RWPE2 (cell line): ENCODE results near the gene LY6G6F.

Experiments
- ATAC-seq: fragments of 200-7000 bp; cut with Tn5 transposase; 3 replicates; pipeline ENCODE4 v1.9.1; 2021; ENCODE audit warnings: low read depth
- DNase-seq: peaks from one replicate; pipeline ENCODE4 v3.0.0-alpha.2; 2020; ENCODE audit warnings: low spot score
- H3K27ac ChIP-seq: fragments of 450-650 bp; 2 replicates; pipeline ENCODE4 v1.5.1; 2017; ENCODE audit warnings: mild to moderate bottlenecking; ENCODE audit not compliant: poor library complexity, severe bottlenecking
- H3K27me3 ChIP-seq: fragments of 250-450 bp; sonication (Bioruptor Pico); 2 replicates; pipeline ENCODE4 v1.5.1; 2021; ENCODE audit warnings: mild to moderate bottlenecking, moderate library complexity; ENCODE audit not compliant: insufficient read depth, poor library complexity, severe bottlenecking
- H3K36me3 ChIP-seq: fragments of 250-450 bp; sonication (Bioruptor Pico); 2 replicates; pipeline ENCODE4 v1.5.1; 2020; ENCODE audit warnings: low read depth, mild to moderate bottlenecking, moderate library complexity
- H3K4me1 ChIP-seq: fragments of 250-450 bp; sonication (Bioruptor Pico); 2 replicates; pipeline ENCODE4 v1.5.1; 2021; ENCODE audit warnings: mild to moderate bottlenecking, moderate library complexity; ENCODE audit not compliant: insufficient read depth, poor library complexity, severe bottlenecking
- H3K4me3 ChIP-seq: fragments of 250-450 bp; sonication (Bioruptor Pico); 2 replicates; pipeline ENCODE4 v1.5.1; 2021; ENCODE audit warnings: mild to moderate bottlenecking, moderate library complexity; ENCODE audit not compliant: severe bottlenecking
- H3K9me3 ChIP-seq: fragments of 250-450 bp; sonication (Bioruptor Pico); 2 replicates; pipeline ENCODE4 v1.5.1; 2021; ENCODE audit warnings: mild to moderate bottlenecking, moderate library complexity; ENCODE audit not compliant: severe bottlenecking
- TF ChIP-seq, protein P1 (sequence below): fragments of 450-650 bp; IDR thresholded peaks from one replicate; pipeline ENCODE4 v1.5.1; 2017; ENCODE audit warnings: mild to moderate bottlenecking, moderate library complexity; ENCODE audit not compliant: poor library complexity, severe bottlenecking

Gene LY6G6F

DNA sequence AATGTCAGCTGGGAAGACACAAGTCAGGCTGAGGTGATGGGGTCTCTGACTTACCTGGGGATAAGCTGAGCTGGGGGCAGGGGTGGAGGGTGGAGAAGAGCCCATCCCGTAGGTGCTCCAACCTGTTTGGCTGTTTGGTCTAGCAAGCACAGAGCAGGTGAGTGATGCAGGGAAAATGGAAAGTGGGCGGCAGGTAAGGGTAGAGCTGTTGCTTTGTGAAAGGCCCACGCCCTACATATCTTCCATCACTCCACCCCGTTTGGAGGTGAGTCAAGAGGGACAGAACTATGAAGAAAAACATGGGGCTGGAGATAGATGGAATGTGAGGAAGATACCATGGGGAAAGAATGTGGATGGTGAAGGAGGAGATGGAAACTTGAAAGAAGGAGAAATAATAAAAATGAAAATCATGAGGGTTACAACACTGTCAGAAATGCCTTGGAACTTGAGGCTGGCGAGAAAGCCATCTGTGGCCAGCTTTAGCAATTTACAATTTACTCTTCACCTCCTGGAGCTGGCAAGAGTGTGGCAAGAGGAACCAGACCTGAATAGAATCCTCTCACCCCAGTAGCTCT lies 13.6 kb downstream of the LY6G6F start:
- TF ChIP-seq, protein P1, sequence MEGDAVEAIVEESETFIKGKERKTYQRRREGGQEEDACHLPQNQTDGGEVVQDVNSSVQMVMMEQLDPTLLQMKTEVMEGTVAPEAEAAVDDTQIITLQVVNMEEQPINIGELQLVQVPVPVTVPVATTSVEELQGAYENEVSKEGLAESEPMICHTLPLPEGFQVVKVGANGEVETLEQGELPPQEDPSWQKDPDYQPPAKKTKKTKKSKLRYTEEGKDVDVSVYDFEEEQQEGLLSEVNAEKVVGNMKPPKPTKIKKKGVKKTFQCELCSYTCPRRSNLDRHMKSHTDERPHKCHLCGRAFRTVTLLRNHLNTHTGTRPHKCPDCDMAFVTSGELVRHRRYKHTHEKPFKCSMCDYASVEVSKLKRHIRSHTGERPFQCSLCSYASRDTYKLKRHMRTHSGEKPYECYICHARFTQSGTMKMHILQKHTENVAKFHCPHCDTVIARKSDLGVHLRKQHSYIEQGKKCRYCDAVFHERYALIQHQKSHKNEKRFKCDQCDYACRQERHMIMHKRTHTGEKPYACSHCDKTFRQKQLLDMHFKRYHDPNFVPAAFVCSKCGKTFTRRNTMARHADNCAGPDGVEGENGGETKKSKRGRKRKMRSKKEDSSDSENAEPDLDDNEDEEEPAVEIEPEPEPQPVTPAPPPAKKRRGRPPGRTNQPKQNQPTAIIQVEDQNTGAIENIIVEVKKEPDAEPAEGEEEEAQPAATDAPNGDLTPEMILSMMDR = no peak
- peaks cover 16% of the 10 kb centered on the region for H3K4me1 ChIP-seq
- DNase-seq = no peak
- H3K4me3 ChIP-seq = no peak overlapping the region
- peak; percentile 44; the same call in 2 of the 3 replicates for ATAC-seq
- no peak overlapping the region for H3K27ac ChIP-seq
- no peaks in the 10 kb centered on the region for H3K27me3 ChIP-seq
- H3K9me3 ChIP-seq = no peaks in the 10 kb centered on the region
- H3K36me3 ChIP-seq = no peaks in the 10 kb centered on the region

DNA sequence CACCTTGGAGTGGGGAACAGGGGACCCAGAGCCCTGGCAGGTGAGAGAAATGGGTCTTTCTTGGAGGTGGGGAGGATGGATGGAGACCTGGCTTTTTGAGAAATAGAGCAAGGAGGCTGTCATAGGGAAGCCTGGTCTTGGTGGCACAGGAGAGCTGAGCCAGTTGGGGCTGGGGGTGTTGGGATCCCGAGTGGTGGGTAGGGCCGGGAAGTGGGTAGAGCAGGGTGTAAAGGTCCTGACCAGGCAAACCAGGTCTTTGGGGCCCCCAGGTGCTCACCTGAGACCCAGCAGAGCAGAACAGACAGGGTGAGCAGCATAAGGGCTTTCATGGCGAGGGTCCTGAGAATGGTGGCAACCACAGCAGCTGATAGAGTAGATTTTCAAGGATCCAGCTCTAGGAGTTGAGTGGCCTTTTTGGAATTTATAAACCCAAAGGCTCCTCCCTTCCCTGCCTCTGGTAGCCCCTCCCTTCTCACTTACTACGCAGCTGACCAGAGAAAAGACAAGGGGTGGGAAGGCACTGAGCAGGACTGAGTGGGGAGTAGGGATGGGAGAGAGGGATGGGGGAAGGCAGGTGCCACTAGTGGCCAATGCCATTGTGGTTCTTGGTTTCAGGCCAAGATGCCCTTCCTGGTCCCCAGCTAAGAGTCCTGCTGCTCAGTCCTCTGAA lies 14.8 kb downstream of the LY6G6F start, which contains the start of gene LY6G6C:
TSS of gene LY6G6C (minus strand) at position 396 of the 670 bp plus-strand sequence. CDS start at position 329, 67 bp downstream.
- Histone ChIP-seq H3K4me1 (peaks cover 16% of the 10 kb centered on the region), H3K9me3 (no peaks in the 10 kb centered on the region), H3K4me3 (no peak within 1 kb of the TSS), H3K36me3 (no peaks in the 10 kb centered on the region), H3K27me3 (no peaks in the 10 kb centered on the region), H3K27ac (no peak within 1 kb of the TSS)
- TF ChIP-seq, protein P1 = no peak
- ATAC-seq (no peak), DNase-seq (no peak)

DNA sequence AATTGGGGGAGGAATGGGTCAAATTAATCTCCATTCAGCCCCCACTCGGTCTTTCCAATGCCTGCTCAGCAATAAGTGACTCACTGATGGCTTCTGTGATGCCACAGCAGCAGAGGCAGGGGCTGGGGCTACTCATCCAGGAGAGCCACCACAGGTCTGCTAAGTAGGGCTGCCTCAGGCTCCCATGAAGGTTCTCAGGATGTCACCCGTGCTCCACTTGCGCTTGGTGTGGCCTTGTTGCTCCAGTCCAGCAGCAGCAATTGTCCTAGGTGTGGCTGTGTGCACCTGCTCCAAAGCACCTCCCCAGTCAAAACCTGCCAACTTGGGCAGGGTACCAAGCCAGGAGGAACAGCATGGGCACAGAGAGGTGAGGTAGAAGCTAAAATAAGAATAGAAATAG lies 15.5 kb downstream of the LY6G6F start:
- TF ChIP-seq, protein P1 = no peak
- no peak overlapping the region for H3K4me3 ChIP-seq
- no peaks in the 10 kb centered on the region for H3K27me3 ChIP-seq
- ATAC-seq (no peak), DNase-seq (no peak)
- H3K4me1 ChIP-seq = peaks cover 16% of the 10 kb centered on the region
- H3K9me3 ChIP-seq = no peaks in the 10 kb centered on the region
- no peaks in the 10 kb centered on the region for H3K36me3 ChIP-seq
- H3K27ac ChIP-seq = no peak overlapping the region

DNA sequence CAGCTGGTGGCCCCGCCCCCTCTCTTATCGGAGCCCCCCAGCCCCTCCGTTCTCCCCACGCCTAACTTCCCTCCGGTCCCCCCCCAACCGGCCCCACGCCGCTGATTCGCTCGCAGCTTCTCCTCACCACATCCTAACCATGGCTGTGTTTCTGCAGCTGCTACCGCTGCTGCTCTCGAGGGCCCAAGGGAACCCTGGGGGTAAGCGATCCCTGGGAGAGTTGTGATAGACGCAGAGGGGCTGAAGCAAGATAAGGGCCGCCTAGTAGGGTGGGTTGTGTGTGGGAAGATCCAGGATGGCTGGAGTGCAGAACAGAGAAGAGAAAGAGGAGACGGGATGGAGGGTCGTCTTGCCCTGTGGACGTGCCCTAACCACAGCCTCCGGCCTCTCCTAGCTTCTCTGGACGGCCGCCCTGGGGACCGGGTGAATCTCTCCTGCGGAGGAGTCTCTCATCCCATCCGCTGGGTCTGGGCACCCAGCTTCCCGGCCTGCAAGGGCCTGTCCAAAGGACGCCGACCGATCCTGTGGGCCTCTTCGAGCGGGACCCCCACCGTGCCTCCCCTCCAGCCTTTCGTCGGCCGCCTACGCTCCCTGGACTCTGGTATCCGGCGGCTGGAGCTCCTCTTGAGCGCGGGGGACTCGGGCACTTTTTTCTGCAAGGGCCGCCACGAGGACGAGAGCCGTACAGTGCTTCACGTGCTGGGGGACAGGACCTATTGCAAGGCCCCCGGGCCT lies 16.7 kb downstream of the LY6G6F start, which contains the start of gene MPIG6B:
TSS of gene MPIG6B (plus strand) at position 129 of the 735 bp plus-strand sequence. CDS start at position 140, 11 bp downstream.
- Histone ChIP-seq H3K27me3 (no peaks in the 10 kb centered on the region), H3K4me1 (peaks cover 5% of the 10 kb centered on the region), H3K9me3 (no peaks in the 10 kb centered on the region), H3K36me3 (no peaks in the 10 kb centered on the region), H3K4me3 (no peak within 1 kb of the TSS), H3K27ac (no peak within 1 kb of the TSS)
- TF ChIP-seq, protein P1 = no peak
- DNase-seq (no peak), ATAC-seq (no peak)
